VCaP (cell line): ENCODE results near the gene LYST.

Experiments used
- H3K27ac ChIP-seq: fragments of 450-650 bp; 2 replicates; pipeline ENCODE4 v1.5.1; 2017
- CTCF ChIP-seq: fragments of 450-650 bp; conservative IDR thresholded peaks from 2 replicates; pipeline ENCODE4 v1.5.1; 2017; ENCODE audit warnings: mild to moderate bottlenecking, moderate library complexity

The LYST gene

GRCh38 chr1:235881930-235882700, 15.4 kb upstream of the LYST start:
- no peak for TF ChIP-seq CTCF
- no peak overlapping the region for H3K27ac ChIP-seq

DNA sequence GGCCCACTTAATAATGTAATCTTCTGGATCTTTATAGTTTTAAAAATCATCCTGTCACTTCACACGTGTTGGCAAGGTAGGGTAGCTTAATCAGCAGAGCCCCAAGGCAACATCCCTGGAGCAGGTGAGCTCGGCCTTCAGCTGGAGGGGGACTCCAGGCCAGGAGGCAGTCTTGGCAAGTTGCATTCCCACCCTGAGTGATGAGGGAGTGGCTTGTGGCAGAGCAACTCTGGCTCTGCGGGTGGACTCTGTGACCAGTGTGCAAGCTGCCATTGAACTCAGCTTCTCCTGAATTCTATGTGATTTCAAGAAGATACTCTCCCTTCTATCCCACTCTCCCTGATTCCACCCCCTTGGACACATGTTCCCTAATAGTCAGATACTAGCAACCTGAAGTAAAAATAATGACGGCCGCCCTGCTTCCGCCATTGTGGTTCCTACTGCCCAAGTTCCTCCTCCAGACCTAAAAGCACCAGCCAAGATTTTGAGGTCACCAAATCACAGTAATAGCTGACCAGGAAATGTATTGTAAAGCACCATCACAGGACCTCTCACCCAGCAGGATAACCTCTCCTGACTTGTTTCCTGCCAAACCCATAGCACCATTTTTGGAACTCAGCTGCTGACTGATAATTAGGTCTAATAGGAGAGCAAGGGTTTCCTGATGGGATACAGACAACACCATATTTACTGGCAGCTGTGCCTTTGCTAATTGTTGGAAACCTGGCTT, 11.5 kb upstream of the LYST start:
- H3K27ac ChIP-seq = no peak overlapping the region
- no peak for TF ChIP-seq CTCF

DNA sequence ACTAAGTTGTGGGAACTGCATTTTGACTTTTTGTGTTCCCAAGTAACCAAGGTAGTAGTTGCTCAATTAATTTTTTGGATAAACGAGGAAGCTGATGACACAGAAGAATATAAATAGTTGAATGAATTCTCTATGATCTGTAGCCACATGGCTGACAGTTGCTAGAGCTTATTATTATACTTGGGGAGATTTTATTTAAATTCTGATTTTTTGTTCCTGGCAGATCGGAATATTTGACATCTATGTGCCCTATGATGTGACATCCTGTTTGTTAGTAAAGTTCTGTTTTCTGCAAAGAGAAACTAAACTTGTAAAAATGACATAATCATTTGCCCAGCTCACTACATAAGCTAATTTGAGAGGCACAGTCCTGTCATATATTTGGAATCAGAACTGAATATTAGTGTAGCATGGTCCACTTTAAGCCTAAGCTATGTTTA, 9.7 kb upstream of the LYST start:
- TF ChIP-seq CTCF = no peak

GRCh38 chr1:235875036-235875597, 8.4 kb upstream of the LYST start:
- H3K27ac ChIP-seq = no peak overlapping the region
- TF ChIP-seq CTCF = no peak

More for the DNA sequence above, 9.7 kb upstream of the LYST start:
- no peak overlapping the region for H3K27ac ChIP-seq

DNA sequence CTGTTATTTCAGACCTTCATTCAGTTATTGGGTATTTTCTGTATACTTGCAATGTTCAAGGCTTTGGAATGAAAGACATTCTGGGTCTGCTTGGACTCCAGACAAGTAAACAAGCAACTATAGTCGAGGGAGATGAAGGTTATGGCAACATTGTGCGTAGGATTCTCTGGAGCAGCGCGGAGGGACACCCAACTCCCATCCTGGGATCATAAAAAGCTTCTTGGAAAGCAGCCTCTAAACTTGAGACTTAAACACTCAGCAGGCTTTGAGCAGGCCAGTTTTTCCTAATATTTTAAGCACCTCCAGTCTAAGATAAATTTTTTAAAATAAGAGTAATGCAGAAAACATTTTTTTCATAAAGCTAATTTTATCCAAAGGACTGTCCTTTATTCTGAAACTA, 7.6 kb upstream of the LYST start:
- TF ChIP-seq CTCF = no peak
- H3K27ac ChIP-seq = no peak overlapping the region

DNA sequence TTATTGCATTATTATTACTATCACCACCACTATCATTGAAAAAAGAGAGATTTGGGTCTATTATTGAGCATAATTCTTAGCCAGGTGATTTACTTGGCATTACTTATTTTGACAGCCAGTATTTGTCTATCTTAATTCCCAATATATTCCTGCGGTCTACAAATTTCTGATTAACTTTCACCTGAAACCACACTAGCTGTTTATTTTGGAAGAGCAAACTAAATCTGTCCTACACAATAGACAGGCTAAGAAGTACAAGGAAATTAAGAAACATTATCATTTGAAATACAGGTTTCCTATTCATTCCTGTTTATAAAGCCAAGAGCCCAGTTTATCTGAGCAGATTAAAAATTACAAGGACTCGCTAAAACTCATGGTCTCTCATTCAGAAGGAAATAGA, 6.9 kb upstream of the LYST start:
- no peak overlapping the region for H3K27ac ChIP-seq
- no peak for TF ChIP-seq CTCF

DNA sequence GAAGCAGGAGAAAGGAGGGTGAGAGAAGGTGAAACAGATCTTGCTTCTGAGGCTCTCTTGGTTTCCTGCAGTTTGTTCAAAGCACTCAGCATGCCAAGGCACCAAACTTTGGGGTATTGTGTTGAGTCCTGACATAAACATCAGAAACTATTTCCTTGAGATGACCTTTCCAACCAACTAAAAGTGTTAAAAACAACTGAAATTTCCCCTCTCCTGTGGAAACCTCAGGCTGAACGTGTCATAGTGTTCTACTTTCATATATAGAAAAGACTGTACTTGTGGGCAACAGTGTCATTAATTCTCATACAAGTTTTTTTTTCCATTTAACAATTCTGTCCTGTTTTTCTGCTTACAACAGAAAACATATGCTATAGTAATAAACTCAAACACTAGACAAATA, 6.3 kb upstream of the LYST start:
- no peak overlapping the region for H3K27ac ChIP-seq

More for the DNA sequence above, 6.3 kb upstream of the LYST start:
- no peak for TF ChIP-seq CTCF
